ENCODE data around the gene POLD2. TPM values are rescaled to one million over a fixed set of nuclear protein-coding genes. Genes with fewer than 3 reads are reported as not detected.

POLD2 gene
- total RNA-seq, 1 donor from 2014 or later, result 48.3 TPM

DNA sequence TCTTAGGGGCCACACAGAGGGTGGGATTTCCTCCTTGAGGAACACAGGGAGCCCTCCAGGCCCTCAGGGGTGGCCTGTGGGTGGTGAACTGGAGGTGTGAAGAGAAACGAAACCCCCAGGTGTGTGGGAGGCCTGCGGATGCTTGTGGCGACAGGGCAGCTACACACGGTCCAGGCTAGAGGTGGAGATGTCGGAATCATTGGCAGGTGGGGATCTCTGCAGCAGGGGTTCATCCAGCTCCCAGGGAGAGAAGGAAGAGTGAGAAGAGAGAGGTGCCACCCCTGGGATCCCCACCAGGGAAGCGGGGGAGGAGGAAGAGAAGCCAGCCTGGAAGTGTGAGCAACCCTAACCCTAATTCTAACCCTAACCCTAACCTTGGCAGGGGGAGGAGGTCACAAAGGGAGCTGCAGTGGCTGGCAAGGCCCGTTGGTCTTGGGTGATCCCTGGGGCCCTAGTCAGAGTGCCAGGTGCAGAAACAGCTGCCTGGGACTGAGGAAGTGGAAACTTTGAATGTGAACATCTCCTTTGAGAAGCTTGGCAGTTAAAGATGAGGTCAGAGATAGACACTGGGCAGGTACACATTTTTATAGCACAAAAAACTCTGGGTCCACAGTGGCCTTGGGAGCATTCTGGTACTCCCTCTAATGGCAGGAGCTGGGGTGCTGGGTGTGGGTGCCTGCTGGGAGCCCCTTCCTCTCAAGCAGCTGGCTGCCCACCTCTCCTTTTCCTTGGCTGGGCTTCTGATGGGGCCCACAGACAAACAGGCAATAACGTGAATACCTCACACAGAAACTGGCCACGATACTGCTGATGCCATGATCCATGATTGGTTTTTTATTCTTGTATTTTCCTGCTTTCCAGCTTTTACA lies 26.1 kb downstream of the POLD2 start:
- TF ChIP-seq, protein P1, sequence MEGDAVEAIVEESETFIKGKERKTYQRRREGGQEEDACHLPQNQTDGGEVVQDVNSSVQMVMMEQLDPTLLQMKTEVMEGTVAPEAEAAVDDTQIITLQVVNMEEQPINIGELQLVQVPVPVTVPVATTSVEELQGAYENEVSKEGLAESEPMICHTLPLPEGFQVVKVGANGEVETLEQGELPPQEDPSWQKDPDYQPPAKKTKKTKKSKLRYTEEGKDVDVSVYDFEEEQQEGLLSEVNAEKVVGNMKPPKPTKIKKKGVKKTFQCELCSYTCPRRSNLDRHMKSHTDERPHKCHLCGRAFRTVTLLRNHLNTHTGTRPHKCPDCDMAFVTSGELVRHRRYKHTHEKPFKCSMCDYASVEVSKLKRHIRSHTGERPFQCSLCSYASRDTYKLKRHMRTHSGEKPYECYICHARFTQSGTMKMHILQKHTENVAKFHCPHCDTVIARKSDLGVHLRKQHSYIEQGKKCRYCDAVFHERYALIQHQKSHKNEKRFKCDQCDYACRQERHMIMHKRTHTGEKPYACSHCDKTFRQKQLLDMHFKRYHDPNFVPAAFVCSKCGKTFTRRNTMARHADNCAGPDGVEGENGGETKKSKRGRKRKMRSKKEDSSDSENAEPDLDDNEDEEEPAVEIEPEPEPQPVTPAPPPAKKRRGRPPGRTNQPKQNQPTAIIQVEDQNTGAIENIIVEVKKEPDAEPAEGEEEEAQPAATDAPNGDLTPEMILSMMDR (IDR thresholded peaks at IDR 0.05), result no peak
- Histone ChIP-seq H3K27me3 (ENCODE audit: low read depth) (no peaks in the 10 kb centered on the region), H3K4me1 (peaks cover 13% of the 10 kb centered on the region), H3K36me3 (no peaks in the 10 kb centered on the region), H3K4me3 (no peak overlapping the region), H3K9me3 (no peaks in the 10 kb centered on the region), H3K27ac (no peak overlapping the region)
- no peak for ATAC-seq
- intact Hi-C loops (cut with DNase I), result no loop called here
- no peak for DNase-seq

DNA sequence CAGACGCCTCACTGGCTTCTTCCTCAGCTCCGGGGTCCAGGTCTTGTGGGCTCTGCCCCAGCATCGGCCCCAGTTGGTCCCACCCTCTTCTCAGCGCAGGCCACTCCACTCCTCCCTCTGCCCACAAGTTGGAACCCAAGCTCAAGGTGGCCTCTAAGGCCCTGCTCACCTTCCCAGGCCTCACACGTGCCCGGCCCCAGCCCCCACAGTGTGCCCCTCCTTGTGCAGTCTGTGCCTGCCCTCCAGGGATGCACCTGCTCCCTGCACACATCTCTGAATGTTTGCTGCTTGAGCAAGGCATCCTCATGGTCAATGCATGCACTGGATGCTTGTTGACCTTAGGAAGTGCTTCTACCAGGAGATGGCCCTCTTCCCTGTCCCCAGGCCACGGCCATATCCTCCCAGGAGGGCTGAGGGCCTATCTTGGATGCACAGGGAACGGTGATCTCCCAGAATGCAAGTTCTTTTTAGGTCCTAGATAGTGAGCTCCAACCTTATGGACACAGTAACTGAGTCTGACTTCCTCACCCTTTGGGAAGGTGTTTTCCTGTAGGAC lies 26.9 kb downstream of the POLD2 start:
- Histone ChIP-seq H3K36me3 (no peaks in the 10 kb centered on the region), H3K27ac (no peak overlapping the region), H3K9me3 (no peaks in the 10 kb centered on the region), H3K27me3 (ENCODE audit: low read depth) (no peaks in the 10 kb centered on the region), H3K4me1 (peaks cover 13% of the 10 kb centered on the region), H3K4me3 (no peak overlapping the region)
- no peak for ATAC-seq
- no peak for DNase-seq
- TF ChIP-seq, protein P1 (IDR thresholded peaks at IDR 0.05), result no peak
- intact Hi-C loops (cut with DNase I), result no loop called here

DNA sequence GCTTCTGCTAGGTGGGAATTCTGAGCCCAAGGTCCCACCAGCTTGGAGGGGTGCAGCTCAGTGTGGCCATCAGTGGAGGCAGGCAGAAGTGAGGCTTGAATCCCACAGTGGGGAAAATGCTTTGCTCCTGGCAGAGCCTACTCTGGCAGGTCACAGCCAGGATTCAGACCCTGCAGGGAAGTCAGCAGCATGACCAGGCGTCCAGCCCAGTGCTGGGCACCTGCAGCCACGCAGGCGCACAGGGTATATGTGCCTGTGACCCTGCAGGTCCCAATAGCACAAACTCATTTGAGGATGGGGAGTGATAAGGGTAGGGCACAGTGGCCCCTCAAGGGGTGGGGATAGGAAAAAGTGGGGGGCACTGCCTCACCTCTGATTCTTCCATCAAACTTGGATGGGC lies 27.6 kb downstream of the POLD2 start:
- Histone ChIP-seq H3K36me3 (no peaks in the 10 kb centered on the region), H3K4me1 (peaks cover 13% of the 10 kb centered on the region), H3K9me3 (no peaks in the 10 kb centered on the region), H3K27ac (peak overlapping the region; percentile 6), H3K4me3 (no peak overlapping the region), H3K27me3 (ENCODE audit: low read depth) (no peaks in the 10 kb centered on the region)
- intact Hi-C loops (cut with DNase I), result no loop called here
- TF ChIP-seq, protein P1 (IDR thresholded peaks at IDR 0.05), result no peak
- DNase-seq (no peak), ATAC-seq (no peak)

DNA sequence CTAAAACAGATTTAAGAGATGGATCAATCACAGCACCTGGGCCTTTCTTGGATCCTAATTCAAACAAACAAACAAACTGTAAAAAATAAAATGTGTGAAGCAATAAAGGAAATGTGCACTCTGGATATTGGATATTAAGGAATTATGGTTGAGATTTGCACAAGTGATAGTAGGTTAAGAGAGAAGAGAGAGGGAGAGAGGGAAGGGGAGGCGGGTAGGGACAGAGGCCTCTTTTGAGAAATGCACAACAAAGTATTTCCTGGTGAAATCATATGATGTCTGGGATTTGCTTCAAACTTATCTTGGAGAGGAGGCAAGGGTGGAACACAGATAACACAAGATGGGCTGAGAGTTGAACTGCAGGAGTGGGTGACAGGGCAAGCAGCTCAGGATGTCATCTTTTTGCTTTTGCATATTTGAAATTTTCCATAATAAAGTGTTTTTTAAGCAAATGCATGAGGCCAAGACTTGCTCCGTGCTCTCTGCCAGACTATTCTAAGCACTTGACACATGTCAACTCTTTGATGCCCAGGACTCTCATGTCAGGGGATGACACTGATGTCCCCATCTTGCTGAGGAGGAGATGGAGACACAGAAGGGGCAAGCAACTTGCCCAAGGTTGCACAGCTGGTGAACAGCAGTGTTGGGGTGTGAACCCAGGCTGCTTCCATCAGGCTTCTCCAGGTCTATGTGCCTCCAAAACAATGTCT lies 28.3 kb downstream of the POLD2 start:
- H3K4me3 ChIP-seq, result no peak overlapping the region
- H3K27me3 ChIP-seq (ENCODE audit: low read depth), result no peaks in the 10 kb centered on the region
- H3K27ac ChIP-seq, result no peak overlapping the region
- no peaks in the 10 kb centered on the region for H3K36me3 ChIP-seq
- peaks cover 13% of the 10 kb centered on the region for H3K4me1 ChIP-seq
- intact Hi-C loops (cut with DNase I), result no loop called here
- no peaks in the 10 kb centered on the region for H3K9me3 ChIP-seq
- TF ChIP-seq, protein P1 (IDR thresholded peaks at IDR 0.05), result no peak
- ATAC-seq (no peak), DNase-seq (no peak)

DNA sequence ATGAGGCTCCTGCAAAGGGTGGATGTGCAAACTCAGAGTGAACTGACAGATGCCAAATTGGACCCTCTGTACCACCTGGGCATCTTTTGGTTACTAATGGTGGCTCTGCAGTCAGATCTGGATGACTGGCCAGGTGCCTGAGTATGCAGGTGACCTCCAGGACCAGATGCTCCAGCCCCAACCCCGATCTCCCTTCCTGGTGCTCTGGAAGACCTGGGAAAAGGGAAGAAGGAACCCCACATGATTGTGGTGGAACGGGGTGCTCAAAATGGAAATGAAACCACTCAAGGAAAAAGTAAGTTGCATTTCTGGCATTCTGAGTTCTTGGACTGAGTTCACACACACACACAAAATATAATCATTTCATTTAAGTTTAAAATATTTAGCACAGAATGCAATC lies 29.0 kb downstream of the POLD2 start:
- TF ChIP-seq, protein P1 (IDR thresholded peaks at IDR 0.05), result no peak
- Histone ChIP-seq H3K4me3 (no peak overlapping the region), H3K9me3 (no peaks in the 10 kb centered on the region), H3K27me3 (ENCODE audit: low read depth) (no peaks in the 10 kb centered on the region), H3K27ac (peak overlapping the region; percentile 46), H3K4me1 (peaks cover 13% of the 10 kb centered on the region), H3K36me3 (no peaks in the 10 kb centered on the region)
- intact Hi-C loops (cut with DNase I), result no loop called here
- DNase-seq (no peak), ATAC-seq (no peak)
